HUES6 (cell line): ENCODE data around the gene SMARCA2.
A peak's percentile ranks its signal among the peaks of the same experiment; 100 is the strongest.

Source experiments
- H3K27ac ChIP-seq: 2 replicates; pipeline ENCODE4 v1.7.0; 2013; ENCODE audit warnings: low read depth, mild to moderate bottlenecking, low read length, inconsistent platforms
- H3K27me3 ChIP-seq: 2 replicates; pipeline ENCODE4 v1.6.1; 2013; ENCODE audit warnings: low read length; ENCODE audit not compliant: control insufficient read depth, insufficient read depth
- H3K36me3 ChIP-seq: 2 replicates; pipeline ENCODE4 v1.6.1; 2013; ENCODE audit warnings: low read length; ENCODE audit not compliant: control insufficient read depth, insufficient read depth
- H3K4me1 ChIP-seq: 2 replicates; pipeline ENCODE4 v1.6.1; 2013; ENCODE audit warnings: low read length; ENCODE audit not compliant: control insufficient read depth, insufficient read depth
- H3K4me3 ChIP-seq: 2 replicates; pipeline ENCODE4 v1.5.1; 2013; ENCODE audit warnings: low read depth, low read length
- H3K9ac ChIP-seq: one replicate; pipeline ENCODE4 v1.6.1; 2013; ENCODE audit warnings: mild to moderate bottlenecking, low read length
- H3K9me3 ChIP-seq: 2 replicates; pipeline ENCODE4 v1.6.1; 2013; ENCODE audit warnings: low read depth, low read length; ENCODE audit not compliant: control insufficient read depth, insufficient read depth

Gene SMARCA2

DNA sequence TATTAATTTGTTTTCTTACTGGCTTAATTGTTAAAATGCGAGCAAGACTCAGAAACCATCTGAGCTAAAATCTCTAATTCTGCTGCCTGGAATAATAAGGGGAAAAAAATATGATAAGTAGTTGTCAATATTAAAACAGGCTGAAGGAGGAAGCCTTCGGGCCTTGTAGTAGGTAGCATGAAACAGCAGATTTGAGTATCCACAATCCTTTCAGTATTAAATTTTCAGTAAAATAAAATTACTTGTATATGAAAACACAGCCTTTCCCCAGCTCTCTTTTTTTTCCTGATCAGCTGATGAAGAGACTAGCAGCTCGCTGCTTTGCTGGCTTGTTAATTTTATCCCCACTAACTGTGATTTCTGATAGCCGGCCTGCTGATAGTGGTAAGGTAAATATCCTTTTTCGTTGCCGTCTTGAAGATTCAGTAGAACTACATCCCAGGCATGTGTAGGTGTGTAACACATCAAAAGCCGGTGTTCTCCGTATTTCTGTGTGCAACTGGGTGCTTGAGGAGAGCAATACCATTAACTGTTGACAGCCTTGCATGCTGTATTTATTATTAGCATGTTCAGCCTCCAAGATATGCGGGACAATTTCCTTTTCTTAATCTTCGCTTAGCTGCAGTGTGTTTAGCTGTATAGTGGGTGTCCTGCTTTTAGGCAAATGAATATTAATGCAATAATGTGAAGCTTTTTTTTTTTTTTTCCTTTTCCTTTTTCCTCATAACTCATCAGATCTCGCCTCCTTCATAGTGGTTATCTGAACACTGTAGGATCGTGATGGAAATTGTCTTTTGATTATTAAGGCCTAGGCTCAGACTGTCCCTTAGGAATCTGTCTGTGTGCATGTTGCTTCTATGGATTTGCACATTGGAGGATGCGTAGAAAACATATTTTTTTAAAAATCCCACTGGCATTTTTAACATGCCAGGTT, 144.6 kb downstream of the SMARCA2 start:
- H3K27me3 ChIP-seq: no peaks in the 10 kb centered on the region
- no peaks in the 10 kb centered on the region for H3K36me3 ChIP-seq
- peak overlapping the region; percentile 44 for H3K9ac ChIP-seq
- H3K4me1 ChIP-seq: peaks cover 50% of the 10 kb centered on the region
- H3K4me3 ChIP-seq: no peak overlapping the region
- H3K9me3 ChIP-seq: no peaks in the 10 kb centered on the region
- peak overlapping the region; percentile 79 for H3K27ac ChIP-seq

DNA sequence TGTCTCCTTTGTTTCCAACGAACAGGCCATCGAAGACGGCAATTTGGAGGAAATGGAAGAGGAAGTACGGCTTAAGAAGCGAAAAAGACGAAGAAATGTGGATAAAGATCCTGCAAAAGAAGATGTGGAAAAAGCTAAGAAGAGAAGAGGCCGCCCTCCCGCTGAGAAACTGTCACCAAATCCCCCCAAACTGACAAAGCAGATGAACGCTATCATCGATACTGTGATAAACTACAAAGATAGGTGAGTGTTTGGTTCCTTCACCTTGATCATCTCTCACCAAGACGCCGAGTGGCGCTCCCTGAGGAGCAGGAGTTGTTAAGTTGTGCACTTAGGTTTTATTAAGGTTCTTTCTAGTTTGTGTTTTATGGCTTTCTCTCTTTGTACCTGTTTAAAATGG, 146.5 kb downstream of the SMARCA2 start:
- H3K4me3 ChIP-seq: no peak overlapping the region
- no peaks in the 10 kb centered on the region for H3K9me3 ChIP-seq
- H3K27me3 ChIP-seq: no peaks in the 10 kb centered on the region
- no peaks in the 10 kb centered on the region for H3K36me3 ChIP-seq
- peaks cover 48% of the 10 kb centered on the region for H3K4me1 ChIP-seq
- H3K27ac ChIP-seq: no peak overlapping the region
- H3K9ac ChIP-seq: no peak overlapping the region

DNA sequence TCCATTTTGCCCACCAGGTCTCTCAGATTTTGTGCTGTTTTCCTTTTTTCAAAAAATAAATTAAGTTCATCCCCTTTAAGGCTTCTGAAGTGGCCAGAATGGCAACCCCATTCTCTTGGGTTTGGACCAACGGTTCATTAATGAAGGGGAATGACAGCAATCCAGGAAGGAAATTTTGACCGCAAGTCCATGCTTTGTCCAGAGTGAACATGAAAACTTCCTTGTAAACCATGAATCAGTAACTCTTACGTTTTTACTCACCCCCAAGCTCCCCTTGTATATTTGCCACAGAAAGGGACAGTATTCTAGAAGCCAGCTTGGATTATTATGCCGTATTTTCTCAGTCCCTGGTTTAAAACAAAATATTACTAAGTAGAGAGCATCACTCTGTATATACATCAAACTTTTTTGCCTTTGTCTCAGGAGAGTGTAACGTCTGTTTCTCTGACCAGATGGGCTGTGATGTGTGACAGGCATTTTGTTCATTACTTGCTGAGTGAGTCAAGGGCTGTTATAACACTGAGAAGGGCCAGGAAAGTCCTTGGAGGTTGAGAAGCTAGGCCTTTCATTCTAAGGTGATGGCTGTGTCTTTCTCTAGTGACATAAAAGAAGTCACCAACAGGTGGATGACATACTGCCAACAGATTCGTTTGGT, 148.2 kb downstream of the SMARCA2 start:
- Histone ChIP-seq H3K4me1 (peaks cover 32% of the 10 kb centered on the region), H3K4me3 (no peak overlapping the region), H3K9me3 (no peaks in the 10 kb centered on the region), H3K36me3 (no peaks in the 10 kb centered on the region), H3K27ac (no peak overlapping the region), H3K27me3 (no peaks in the 10 kb centered on the region), H3K9ac (no peak overlapping the region)

GRCh38 chr9:2164268-2164667, 149.1 kb downstream of the SMARCA2 start:
- Histone ChIP-seq H3K27ac (no peak overlapping the region), H3K36me3 (no peaks in the 10 kb centered on the region), H3K9me3 (no peaks in the 10 kb centered on the region), H3K4me1 (peaks cover 25% of the 10 kb centered on the region), H3K9ac (no peak overlapping the region), H3K4me3 (no peak overlapping the region), H3K27me3 (no peaks in the 10 kb centered on the region)

- no peaks in the 10 kb centered on the region for H3K9me3 ChIP-seq
- H3K4me1 ChIP-seq: peaks cover 7% of the 10 kb centered on the region; the same call in 1 of the 2 replicates
- H3K27me3 ChIP-seq: no peaks in the 10 kb centered on the region
- no peak overlapping the region for H3K4me3 ChIP-seq
- H3K36me3 ChIP-seq: no peaks in the 10 kb centered on the region
- H3K9ac ChIP-seq: no peak overlapping the region
- no peak overlapping the region for H3K27ac ChIP-seq
Observed at GRCh38 chr9:2166203-2166602, 151.1 kb downstream of the SMARCA2 start.

- no peak overlapping the region for H3K27ac ChIP-seq
- H3K9ac ChIP-seq: no peak overlapping the region
- H3K36me3 ChIP-seq: no peaks in the 10 kb centered on the region
- no peaks in the 10 kb centered on the region for H3K9me3 ChIP-seq
- no peaks in the 10 kb centered on the region for H3K27me3 ChIP-seq
- no peaks in the 10 kb centered on the region for H3K4me1 ChIP-seq
- no peak overlapping the region for H3K4me3 ChIP-seq
Observed at GRCh38 chr9:2169035-2169434, 153.9 kb downstream of the SMARCA2 start.

DNA sequence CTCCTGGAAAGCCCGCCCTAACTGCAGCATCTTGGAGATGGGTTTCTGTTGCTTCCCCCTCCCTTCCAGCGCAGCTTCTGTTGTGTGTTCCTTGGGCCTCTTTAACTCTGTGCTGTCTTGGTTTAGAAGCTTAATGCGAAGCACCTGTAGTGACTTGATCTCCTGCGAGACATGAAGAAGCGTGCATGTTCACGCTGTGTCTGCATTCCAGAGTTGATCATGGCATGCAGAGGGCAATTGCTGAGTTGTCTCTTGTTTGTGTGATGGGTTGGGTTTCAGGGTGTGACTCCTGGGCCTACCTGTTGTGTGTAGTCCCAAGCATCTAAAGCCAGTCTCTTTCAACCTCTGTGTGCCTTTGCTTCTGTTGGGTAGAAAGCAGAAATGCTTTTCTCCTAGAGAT, 155.6 kb downstream of the SMARCA2 start:
- H3K27ac ChIP-seq: no peak overlapping the region
- no peaks in the 10 kb centered on the region for H3K9me3 ChIP-seq
- no peak overlapping the region for H3K9ac ChIP-seq
- no peak overlapping the region for H3K4me3 ChIP-seq
- no peaks in the 10 kb centered on the region for H3K4me1 ChIP-seq
- H3K27me3 ChIP-seq: no peaks in the 10 kb centered on the region
- H3K36me3 ChIP-seq: no peaks in the 10 kb centered on the region

DNA sequence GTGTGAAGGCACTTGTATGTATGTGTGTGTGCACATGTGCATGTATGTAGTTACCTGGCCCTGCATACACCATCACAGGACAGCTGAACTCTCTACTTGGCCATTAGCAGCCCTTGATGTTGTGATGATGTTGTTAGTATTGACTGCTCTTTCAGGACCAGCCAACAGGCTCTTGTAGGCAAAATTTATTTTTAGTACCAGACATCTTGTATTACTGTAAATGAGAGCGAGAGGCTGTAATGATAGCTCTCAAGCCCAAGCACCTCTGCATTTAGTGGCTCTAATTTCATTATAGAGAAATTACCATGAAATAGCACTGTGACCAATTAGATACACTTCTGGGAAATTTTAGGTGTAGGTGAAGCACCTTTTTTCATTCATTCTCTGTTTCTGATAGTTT, 158.0 kb downstream of the SMARCA2 start:
- H3K27me3 ChIP-seq: no peaks in the 10 kb centered on the region
- H3K27ac ChIP-seq: no peak overlapping the region
- no peaks in the 10 kb centered on the region for H3K9me3 ChIP-seq
- H3K36me3 ChIP-seq: no peaks in the 10 kb centered on the region
- H3K4me1 ChIP-seq: peaks cover 4% of the 10 kb centered on the region
- no peak overlapping the region for H3K9ac ChIP-seq
- H3K4me3 ChIP-seq: no peak overlapping the region

- Histone ChIP-seq H3K9me3 (no peaks in the 10 kb centered on the region), H3K4me1 (peaks cover 7% of the 10 kb centered on the region), H3K4me3 (no peak overlapping the region), H3K27me3 (no peaks in the 10 kb centered on the region), H3K9ac (no peak overlapping the region), H3K36me3 (no peaks in the 10 kb centered on the region), H3K27ac (no peak overlapping the region)
Observed at GRCh38 chr9:2173861-2174260, 158.7 kb downstream of the SMARCA2 start.

GRCh38 chr9:2174306-2174705, 159.2 kb downstream of the SMARCA2 start:
- Histone ChIP-seq H3K4me1 (peaks cover 7% of the 10 kb centered on the region), H3K9me3 (no peaks in the 10 kb centered on the region), H3K4me3 (no peak overlapping the region), H3K9ac (no peak overlapping the region), H3K36me3 (no peaks in the 10 kb centered on the region), H3K27me3 (no peaks in the 10 kb centered on the region), H3K27ac (no peak overlapping the region)

DNA sequence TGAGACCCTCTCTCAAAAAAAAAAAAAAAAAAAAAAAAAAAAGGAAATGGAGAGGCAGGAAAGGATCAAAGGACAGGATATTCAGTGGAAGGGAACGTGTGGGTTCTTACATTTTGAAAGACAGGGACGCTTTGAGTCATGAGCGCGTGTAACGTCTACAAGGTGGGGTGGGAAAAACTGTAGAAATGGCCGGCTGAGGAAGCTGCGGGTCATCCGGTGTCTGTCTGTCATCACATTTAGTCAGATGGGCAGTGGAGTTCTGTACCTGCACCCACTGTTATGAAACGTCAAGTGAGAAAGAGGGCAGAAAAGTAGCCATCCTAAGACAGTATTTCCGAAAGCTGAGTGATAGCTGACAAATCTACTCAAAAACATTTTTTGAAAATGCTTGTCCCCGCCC, 159.8 kb downstream of the SMARCA2 start:
- Histone ChIP-seq H3K9ac (no peak overlapping the region), H3K4me1 (peaks cover 10% of the 10 kb centered on the region), H3K4me3 (no peak overlapping the region), H3K9me3 (no peaks in the 10 kb centered on the region), H3K27ac (no peak overlapping the region), H3K36me3 (no peaks in the 10 kb centered on the region), H3K27me3 (no peaks in the 10 kb centered on the region)
